Loucy (cell line): ENCODE measurements around the gene VLDLR.

Experiments
- EZH2phosphoT487 ChIP-seq: fragments of 200-600 bp; IDR thresholded peaks from 2 replicates; pipeline ENCODE4 v1.6.1; 2018; ENCODE audit warnings: antibody characterized with exemption, mild to moderate bottlenecking, moderate library complexity, borderline replicate concordance
- TF ChIP-seq, protein P1 (sequence below): fragments of 200-600 bp; sonication (generic); conservative IDR thresholded peaks from 2 replicates; pipeline ENCODE4 v1.5.1; 2014; ENCODE audit warnings: mild to moderate bottlenecking, antibody characterized with exemption, low read length

DNA sequence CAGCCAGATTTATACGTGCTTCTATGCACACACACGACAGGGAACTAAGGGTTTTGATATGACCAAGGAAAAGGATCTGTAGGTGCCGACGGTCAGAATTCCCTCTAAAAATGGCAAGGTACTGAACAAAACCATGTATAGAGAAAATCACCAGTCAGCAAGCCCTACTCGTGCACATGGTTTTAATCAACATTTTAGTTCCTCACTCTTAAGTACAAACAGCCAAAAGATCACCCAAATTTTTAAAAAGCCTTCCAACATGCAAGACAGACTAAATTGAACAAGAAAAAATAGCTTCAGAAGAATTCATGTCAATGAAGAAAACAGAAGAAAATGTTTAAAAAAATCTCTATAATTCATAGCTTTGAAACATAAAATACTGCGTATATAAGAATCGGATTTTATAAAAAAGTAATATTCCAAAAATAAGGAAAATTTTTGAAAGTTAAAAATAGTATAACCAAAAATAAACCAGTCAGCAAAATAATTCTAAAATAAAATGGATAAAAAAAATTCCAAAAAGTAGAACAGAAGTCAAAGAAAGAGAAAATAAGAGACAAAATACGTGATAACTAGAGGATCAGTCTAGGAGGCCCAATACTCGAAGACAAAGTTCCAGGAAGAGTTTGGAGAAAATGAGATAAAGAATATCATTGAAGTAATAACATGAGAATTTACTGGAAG, 52.7 kb downstream of the VLDLR start:
- TF ChIP-seq, protein P1, sequence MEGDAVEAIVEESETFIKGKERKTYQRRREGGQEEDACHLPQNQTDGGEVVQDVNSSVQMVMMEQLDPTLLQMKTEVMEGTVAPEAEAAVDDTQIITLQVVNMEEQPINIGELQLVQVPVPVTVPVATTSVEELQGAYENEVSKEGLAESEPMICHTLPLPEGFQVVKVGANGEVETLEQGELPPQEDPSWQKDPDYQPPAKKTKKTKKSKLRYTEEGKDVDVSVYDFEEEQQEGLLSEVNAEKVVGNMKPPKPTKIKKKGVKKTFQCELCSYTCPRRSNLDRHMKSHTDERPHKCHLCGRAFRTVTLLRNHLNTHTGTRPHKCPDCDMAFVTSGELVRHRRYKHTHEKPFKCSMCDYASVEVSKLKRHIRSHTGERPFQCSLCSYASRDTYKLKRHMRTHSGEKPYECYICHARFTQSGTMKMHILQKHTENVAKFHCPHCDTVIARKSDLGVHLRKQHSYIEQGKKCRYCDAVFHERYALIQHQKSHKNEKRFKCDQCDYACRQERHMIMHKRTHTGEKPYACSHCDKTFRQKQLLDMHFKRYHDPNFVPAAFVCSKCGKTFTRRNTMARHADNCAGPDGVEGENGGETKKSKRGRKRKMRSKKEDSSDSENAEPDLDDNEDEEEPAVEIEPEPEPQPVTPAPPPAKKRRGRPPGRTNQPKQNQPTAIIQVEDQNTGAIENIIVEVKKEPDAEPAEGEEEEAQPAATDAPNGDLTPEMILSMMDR: no peak
- no peak for TF ChIP-seq EZH2phosphoT487
